ENCODE data around the gene ADARB2.

GRCh38 chr10:1475771-1476454 lies 261.4 kb downstream of the ADARB2 start:
- TF ChIP-seq EZH2 (IDR thresholded peaks at IDR 0.05; ENCODE audit: insufficient read depth, poor library complexity, severe bottlenecking) (no peak), EZH2phosphoT487 (IDR thresholded peaks at IDR 0.05; ENCODE audit: insufficient read depth, low read depth) (no peak)
